Stimulated activated CD4-positive, alpha-beta T cell treated with anti-CD3 and anti-CD28 coated beads, Interleukin-12 subunit alpha, Interleukin-12 subunit beta, amount 100 ng/mL, for 48 hours (primary cell): ENCODE measurements around the gene PYGB.
A peak's percentile ranks its signal among the peaks of the same experiment; 100 is the strongest.

ENCODE experiments used
- DNase-seq, 3 donors: peaks; one replicate each; pipeline ENCODE4 v3.0.0-alpha.2; 2020; ENCODE audit warnings: low read depth in 2 of 3, low spot score in 1 of 3

PYGB gene

GRCh38 chr20:25293910-25294458 lies 46.1 kb downstream of the PYGB start:
- no peak for DNase-seq

GRCh38 chr20:25294459-25295385 lies 46.8 kb downstream of the PYGB start:
- peak; percentile 15 to 45 (median 44) for DNase-seq

GRCh38 chr20:25295386-25296093 lies 47.7 kb downstream of the PYGB start:
- no peak for DNase-seq

- no peak for DNase-seq
These were observed 48.5 kb downstream of the PYGB start for GRCh38 chr20:25296094-25297093.

GRCh38 chr20:25297141-25297905 lies 49.4 kb downstream of the PYGB start:
- no peak for DNase-seq

- no peak for DNase-seq
These were observed 51.9 kb downstream of the PYGB start for GRCh38 chr20:25299806-25300205.

GRCh38 chr20:25300496-25301170 lies 52.7 kb downstream of the PYGB start:
- DNase-seq, result no peak

GRCh38 chr20:25301357-25301920 lies 53.6 kb downstream of the PYGB start:
- DNase-seq, result no peak

- DNase-seq, result no peak
These were observed 54.7 kb downstream of the PYGB start for GRCh38 chr20:25302596-25302995.

- DNase-seq, result no peak
These were observed 55.6 kb downstream of the PYGB start for GRCh38 chr20:25303292-25304024.

GRCh38 chr20:25304025-25304549 lies 56.2 kb downstream of the PYGB start:
- no peak for DNase-seq

GRCh38 chr20:25306991-25307903 lies 59.4 kb downstream of the PYGB start:
- no peak for DNase-seq

GRCh38 chr20:25308083-25308491 lies 60.2 kb downstream of the PYGB start:
- DNase-seq, result no peak

- DNase-seq, result no peak
These were observed 60.9 kb downstream of the PYGB start for GRCh38 chr20:25308671-25309394.

GRCh38 chr20:25309395-25310267 lies 61.7 kb downstream of the PYGB start:
- no peak for DNase-seq
